GM23338 (cell line): ENCODE data around the gene MGLL. TPM values are rescaled to one million over a fixed set of nuclear protein-coding genes. Genes with fewer than 3 reads are reported as not detected.

ENCODE experiments used
- ATAC-seq: fragments of 200-7000 bp; cut with Tn5 transposase; 3 replicates; pipeline ENCODE4 v1.9.1; 2020
- DNase-seq: peaks from one replicate; pipeline ENCODE4 v3.0.0-alpha.2; 2015; ENCODE audit warnings: low spot score
- H2AFZ ChIP-seq: fragments of 200-600 bp; sonication (generic); 2 replicates; pipeline ENCODE4 v1.8.0; 2016; ENCODE audit warnings: antibody characterized with exemption, mild to moderate bottlenecking, moderate library complexity
- H3F3A ChIP-seq: fragments of 200-600 bp; sonication (generic); replicated peaks from 2 replicates; pipeline ENCODE4 v1.8.0; 2017; ENCODE audit warnings: antibody characterized with exemption, mixed run types, low read depth
- H3K27ac ChIP-seq: fragments of 200-600 bp; sonication (generic); 2 replicates; pipeline ENCODE4 v1.6.1; 2016; ENCODE audit warnings: low read depth
- H3K27me3 ChIP-seq: fragments of 200-600 bp; sonication (generic); 2 replicates; pipeline ENCODE4 v1.8.0; 2016; ENCODE audit warnings: mild to moderate bottlenecking, mixed run types, moderate library complexity; ENCODE audit not compliant: insufficient read depth
- H3K36me3 ChIP-seq: fragments of 200-600 bp; sonication (generic); 2 replicates; pipeline ENCODE4 v1.8.0; 2016; ENCODE audit warnings: mild to moderate bottlenecking; ENCODE audit not compliant: insufficient read depth
- H3K4me1 ChIP-seq: fragments of 200-600 bp; sonication (generic); 2 replicates; pipeline ENCODE4 v1.8.0; 2016; ENCODE audit warnings: mild to moderate bottlenecking, moderate library complexity; ENCODE audit not compliant: insufficient read depth
- H3K4me2 ChIP-seq: fragments of 200-600 bp; sonication (generic); 2 replicates; pipeline ENCODE4 v1.7.1; 2017; ENCODE audit warnings: mixed run types
- H3K4me3 ChIP-seq: fragments of 200-600 bp; sonication (generic); 2 replicates; pipeline ENCODE4 v1.6.1; 2016; ENCODE audit warnings: mixed run types
- H3K79me2 ChIP-seq: fragments of 200-600 bp; sonication (generic); replicated peaks from 2 replicates; pipeline ENCODE4 v1.8.0; 2017; ENCODE audit warnings: mild to moderate bottlenecking; ENCODE audit not compliant: insufficient read depth
- H3K9me2 ChIP-seq: fragments of 200-600 bp; sonication (generic); 2 replicates; pipeline ENCODE4 v1.8.0; 2017; ENCODE audit not compliant: insufficient read depth
- H4K20me1 ChIP-seq: fragments of 200-600 bp; sonication (generic); replicated peaks from 2 replicates; pipeline ENCODE4 v1.8.0; 2017; ENCODE audit warnings: mild to moderate bottlenecking; ENCODE audit not compliant: insufficient read depth
- H3K27ac Mint-ChIP-seq: 2 replicates; pipeline ENCODE4 v1.8.0; 2020; ENCODE audit warnings: inconsistent platforms, mild to moderate bottlenecking, moderate library complexity, mixed read lengths
- H3K27me3 Mint-ChIP-seq: 3 replicates; pipeline ENCODE4 v1.8.0; 2022; ENCODE audit warnings: low read depth, mild to moderate bottlenecking, moderate library complexity, mixed read lengths, inconsistent platforms; ENCODE audit not compliant: insufficient read depth, poor library complexity
- H3K36me3 Mint-ChIP-seq: 3 replicates; pipeline ENCODE4 v1.8.0; 2021; ENCODE audit warnings: low read depth, mild to moderate bottlenecking, inconsistent platforms, moderate library complexity, mixed read lengths
- H3K4me1 Mint-ChIP-seq: 3 replicates; pipeline ENCODE4 v1.8.0; 2020; ENCODE audit warnings: mild to moderate bottlenecking, inconsistent platforms, mixed read lengths
- H3K4me3 Mint-ChIP-seq: 3 replicates; pipeline ENCODE4 v1.8.0; 2021; ENCODE audit warnings: moderate library complexity, mild to moderate bottlenecking, inconsistent platforms, mixed read lengths
- H3K9me3 Mint-ChIP-seq: 3 replicates; pipeline ENCODE4 v1.8.0; 2020; ENCODE audit warnings: moderate library complexity, mild to moderate bottlenecking, inconsistent platforms, mixed read lengths
- CREB1 ChIP-seq: fragments of 250-450 bp; sonication (Bioruptor Pico); IDR thresholded peaks from 2 replicates; pipeline ENCODE4 v1.5.0; 2020; ENCODE audit warnings: low read depth, mild to moderate bottlenecking, moderate library complexity
- CTCF ChIP-seq, 2 experiments: fragments of 200-600 bp in 1 of 2; sonication (generic) in 1 of 2; conservative IDR thresholded peaks; 2 replicates each; pipeline versions ENCODE4 v1.5.1 to v1.6.1; 2016 to 2017; ENCODE audit warnings: antibody characterized with exemption in 2 of 2, low read depth in 2 of 2, mild to moderate bottlenecking in 2 of 2, moderate library complexity in 1 of 2
- POLR2AphosphoS5 ChIP-seq: IDR thresholded peaks from 2 replicates; pipeline ENCODE4 v1.6.1; 2016; ENCODE audit warnings: antibody characterized with exemption, low read depth
- STAT1 ChIP-seq: IDR thresholded peaks from one replicate; pipeline ENCODE4 v1.6.1; 2016; ENCODE audit warnings: antibody characterized with exemption; ENCODE audit not compliant: unreplicated experiment
- ZNF331 ChIP-seq: fragments of 250-450 bp; sonication (Bioruptor Pico); IDR thresholded peaks from 2 replicates; pipeline ENCODE4 v1.5.0; 2020; ENCODE audit warnings: low read depth, mild to moderate bottlenecking, moderate library complexity
- polyA plus RNA-seq: library from polyadenylated mRNA; unstranded; fragments of >200 nt; fragmentation: Nextera tagmentation; extraction: Ambion mirVana; gene quantifications from 2 replicates; pipeline ENCODE4 v1.2.1, GENCODE V29; 2016
- total RNA-seq: library from RNA; depleted of rRNA; stranded (reverse); fragments of >200 nt; shearing (Covaris generic); gene quantifications from 2 replicates; pipeline ENCODE4 v1.2.3, GENCODE V29; 2014
- TF ChIP-seq, protein P1 (sequence below): fragments of 250-450 bp; sonication (Bioruptor Pico); IDR thresholded peaks from 2 replicates; pipeline ENCODE4 v1.5.0; 2020; ENCODE audit warnings: mild to moderate bottlenecking, moderate library complexity
- TF ChIP-seq, protein P2 (sequence below): IDR thresholded peaks from 2 replicates; pipeline ENCODE4 v1.6.1; 2016; ENCODE audit warnings: antibody characterized with exemption

MGLL gene
- total and polyA plus RNA-seq, 2 experiments from 2014 or later = 0.71 to 0.83 TPM

DNA sequence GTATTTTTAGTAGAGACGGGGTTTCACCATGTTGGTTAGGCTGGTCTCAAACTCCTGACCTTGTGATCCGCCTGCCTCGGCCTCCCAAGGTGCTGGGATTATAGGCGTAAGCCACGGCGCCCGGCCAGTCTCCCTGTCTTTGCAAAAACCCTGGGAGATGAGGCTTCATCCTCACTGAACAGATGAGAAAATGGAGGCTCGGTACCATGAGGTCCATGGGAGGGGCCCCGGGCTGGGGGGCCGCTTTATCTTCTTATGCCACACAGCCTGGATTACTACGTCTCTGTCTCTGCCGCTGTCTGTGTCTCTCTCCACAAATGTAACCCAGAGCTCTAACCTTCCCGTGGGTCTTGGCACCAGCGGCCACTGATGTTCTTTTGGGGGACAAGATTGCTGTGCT is 110.4 kb downstream of the MGLL start:
- no peak for DNase-seq
- no peak overlapping the region for H3K27ac ChIP-seq
- no peaks in the 10 kb centered on the region for H3F3A ChIP-seq
- H3K27me3 ChIP-seq = no peaks in the 10 kb centered on the region
- H3K79me2 ChIP-seq = no peaks in the 10 kb centered on the region
- H3K4me3 Mint-ChIP-seq = no peak overlapping the region
- no peaks in the 10 kb centered on the region for H3K9me3 Mint-ChIP-seq
- H3K4me2 ChIP-seq = no peak overlapping the region
- H3K36me3 Mint-ChIP-seq = no peaks in the 10 kb centered on the region
- peaks cover 35% of the 10 kb centered on the region for H3K4me1 Mint-ChIP-seq
- TF ChIP-seq ZNF331 (CRISPR knock-in tag) = no peak
- H4K20me1 ChIP-seq = no peaks in the 10 kb centered on the region
- peaks cover 8% of the 10 kb centered on the region for H3K27me3 Mint-ChIP-seq
- no peak overlapping the region for H3K4me3 ChIP-seq
- H3K4me1 ChIP-seq = peaks cover 9% of the 10 kb centered on the region
- peak overlapping the region; percentile 56 for H2AFZ ChIP-seq
- no peaks in the 10 kb centered on the region for H3K9me2 ChIP-seq
- H3K27ac Mint-ChIP-seq = no peak overlapping the region
- no peak for ATAC-seq
- H3K36me3 ChIP-seq = no peaks in the 10 kb centered on the region

DNA sequence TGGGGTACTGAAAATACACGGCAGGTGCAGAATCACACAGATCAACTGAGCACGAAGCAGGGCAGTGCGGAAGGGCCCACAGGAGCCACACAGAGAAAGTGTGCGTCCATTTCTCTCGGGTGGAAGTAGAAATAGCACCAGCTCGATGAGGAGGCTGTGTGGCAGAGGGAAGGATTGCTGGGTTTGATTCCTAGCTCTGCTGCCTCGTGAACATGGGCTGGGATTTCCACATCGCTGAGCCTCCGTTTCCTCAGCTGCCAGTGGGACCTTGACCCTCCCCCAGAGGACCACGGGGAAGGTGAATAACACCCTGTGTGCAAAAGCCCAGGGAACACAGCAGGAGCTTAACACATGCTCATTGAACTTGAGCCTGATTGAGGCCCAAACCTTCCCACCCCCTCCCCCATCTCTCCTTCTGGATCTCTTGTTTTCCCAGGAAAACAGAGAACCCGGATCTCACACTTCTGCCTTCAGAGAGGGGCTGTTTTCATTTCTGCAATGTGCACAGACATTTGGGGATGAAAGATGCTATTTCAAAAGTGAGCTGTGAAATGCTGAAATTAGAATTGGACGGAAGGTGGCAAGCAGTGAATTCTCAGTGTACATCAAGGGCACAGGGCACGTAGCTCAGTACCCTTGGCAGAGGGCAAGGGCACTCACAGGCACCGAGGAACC is 111.2 kb downstream of the MGLL start:
- Mint-ChIP-seq H3K36me3 (no peaks in the 10 kb centered on the region), H3K27me3 (peaks cover 11% of the 10 kb centered on the region), H3K9me3 (no peaks in the 10 kb centered on the region), H3K4me3 (no peak overlapping the region), H3K27ac (no peak overlapping the region), H3K4me1 (peaks cover 35% of the 10 kb centered on the region)
- TF ChIP-seq, protein P1, sequence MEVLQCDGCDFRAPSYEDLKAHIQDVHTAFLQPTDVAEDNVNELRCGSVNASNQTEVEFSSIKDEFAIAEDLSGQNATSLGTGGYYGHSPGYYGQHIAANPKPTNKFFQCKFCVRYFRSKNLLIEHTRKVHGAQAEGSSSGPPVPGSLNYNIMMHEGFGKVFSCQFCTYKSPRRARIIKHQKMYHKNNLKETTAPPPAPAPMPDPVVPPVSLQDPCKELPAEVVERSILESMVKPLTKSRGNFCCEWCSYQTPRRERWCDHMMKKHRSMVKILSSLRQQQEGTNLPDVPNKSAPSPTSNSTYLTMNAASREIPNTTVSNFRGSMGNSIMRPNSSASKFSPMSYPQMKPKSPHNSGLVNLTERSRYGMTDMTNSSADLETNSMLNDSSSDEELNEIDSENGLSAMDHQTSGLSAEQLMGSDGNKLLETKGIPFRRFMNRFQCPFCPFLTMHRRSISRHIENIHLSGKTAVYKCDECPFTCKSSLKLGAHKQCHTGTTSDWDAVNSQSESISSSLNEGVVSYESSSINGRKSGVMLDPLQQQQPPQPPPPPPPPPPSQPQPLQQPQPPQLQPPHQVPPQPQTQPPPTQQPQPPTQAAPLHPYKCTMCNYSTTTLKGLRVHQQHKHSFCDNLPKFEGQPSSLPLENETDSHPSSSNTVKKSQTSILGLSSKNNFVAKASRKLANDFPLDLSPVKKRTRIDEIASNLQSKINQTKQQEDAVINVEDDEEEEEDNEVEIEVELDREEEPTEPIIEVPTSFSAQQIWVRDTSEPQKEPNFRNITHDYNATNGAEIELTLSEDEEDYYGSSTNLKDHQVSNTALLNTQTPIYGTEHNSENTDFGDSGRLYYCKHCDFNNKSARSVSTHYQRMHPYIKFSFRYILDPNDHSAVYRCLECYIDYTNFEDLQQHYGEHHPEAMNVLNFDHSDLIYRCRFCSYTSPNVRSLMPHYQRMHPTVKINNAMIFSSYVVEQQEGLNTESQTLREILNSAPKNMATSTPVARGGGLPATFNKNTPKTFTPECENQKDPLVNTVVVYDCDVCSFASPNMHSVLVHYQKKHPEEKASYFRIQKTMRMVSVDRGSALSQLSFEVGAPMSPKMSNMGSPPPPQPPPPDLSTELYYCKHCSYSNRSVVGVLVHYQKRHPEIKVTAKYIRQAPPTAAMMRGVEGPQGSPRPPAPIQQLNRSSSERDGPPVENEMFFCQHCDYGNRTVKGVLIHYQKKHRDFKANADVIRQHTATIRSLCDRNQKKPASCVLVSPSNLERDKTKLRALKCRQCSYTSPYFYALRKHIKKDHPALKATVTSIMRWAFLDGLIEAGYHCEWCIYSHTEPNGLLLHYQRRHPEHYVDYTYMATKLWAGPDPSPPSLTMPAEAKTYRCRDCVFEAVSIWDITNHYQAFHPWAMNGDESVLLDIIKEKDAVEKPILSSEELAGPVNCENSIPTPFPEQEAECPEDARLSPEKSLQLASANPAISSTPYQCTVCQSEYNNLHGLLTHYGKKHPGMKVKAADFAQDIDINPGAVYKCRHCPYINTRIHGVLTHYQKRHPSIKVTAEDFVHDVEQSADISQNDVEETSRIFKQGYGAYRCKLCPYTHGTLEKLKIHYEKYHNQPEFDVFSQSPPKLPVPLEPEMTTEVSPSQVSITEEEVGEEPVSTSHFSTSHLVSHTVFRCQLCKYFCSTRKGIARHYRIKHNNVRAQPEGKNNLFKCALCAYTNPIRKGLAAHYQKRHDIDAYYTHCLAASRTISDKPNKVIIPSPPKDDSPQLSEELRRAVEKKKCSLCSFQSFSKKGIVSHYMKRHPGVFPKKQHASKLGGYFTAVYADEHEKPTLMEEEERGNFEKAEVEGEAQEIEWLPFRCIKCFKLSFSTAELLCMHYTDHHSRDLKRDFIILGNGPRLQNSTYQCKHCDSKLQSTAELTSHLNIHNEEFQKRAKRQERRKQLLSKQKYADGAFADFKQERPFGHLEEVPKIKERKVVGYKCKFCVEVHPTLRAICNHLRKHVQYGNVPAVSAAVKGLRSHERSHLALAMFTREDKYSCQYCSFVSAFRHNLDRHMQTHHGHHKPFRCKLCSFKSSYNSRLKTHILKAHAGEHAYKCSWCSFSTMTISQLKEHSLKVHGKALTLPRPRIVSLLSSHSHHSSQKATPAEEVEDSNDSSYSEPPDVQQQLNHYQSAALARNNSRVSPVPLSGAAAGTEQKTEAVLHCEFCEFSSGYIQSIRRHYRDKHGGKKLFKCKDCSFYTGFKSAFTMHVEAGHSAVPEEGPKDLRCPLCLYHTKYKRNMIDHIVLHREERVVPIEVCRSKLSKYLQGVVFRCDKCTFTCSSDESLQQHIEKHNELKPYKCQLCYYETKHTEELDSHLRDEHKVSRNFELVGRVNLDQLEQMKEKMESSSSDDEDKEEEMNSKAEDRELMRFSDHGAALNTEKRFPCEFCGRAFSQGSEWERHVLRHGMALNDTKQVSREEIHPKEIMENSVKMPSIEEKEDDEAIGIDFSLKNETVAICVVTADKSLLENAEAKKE = no peak
- TF ChIP-seq CTCF (conservative IDR thresholded peaks at IDR 0.05; ENCODE audit: low read depth in 2 of 2) (no peak), POLR2AphosphoS5 (no peak), STAT1 (no peak), CREB1 (CRISPR knock-in tag) (no peak)
- TF ChIP-seq, protein P2, sequence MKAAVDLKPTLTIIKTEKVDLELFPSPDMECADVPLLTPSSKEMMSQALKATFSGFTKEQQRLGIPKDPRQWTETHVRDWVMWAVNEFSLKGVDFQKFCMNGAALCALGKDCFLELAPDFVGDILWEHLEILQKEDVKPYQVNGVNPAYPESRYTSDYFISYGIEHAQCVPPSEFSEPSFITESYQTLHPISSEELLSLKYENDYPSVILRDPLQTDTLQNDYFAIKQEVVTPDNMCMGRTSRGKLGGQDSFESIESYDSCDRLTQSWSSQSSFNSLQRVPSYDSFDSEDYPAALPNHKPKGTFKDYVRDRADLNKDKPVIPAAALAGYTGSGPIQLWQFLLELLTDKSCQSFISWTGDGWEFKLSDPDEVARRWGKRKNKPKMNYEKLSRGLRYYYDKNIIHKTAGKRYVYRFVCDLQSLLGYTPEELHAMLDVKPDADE = no peak
- no peaks in the 10 kb centered on the region for H3F3A ChIP-seq
- H3K27me3 ChIP-seq = no peaks in the 10 kb centered on the region
- H4K20me1 ChIP-seq = no peaks in the 10 kb centered on the region
- ATAC-seq (no peak), DNase-seq (no peak)
- H3K4me2 ChIP-seq = no peak overlapping the region
- H3K36me3 ChIP-seq = no peaks in the 10 kb centered on the region
- no peak overlapping the region for H3K4me3 ChIP-seq
- no peak overlapping the region for H3K27ac ChIP-seq
- peak overlapping the region; percentile 18; the same call in 1 of the 2 replicates for H2AFZ ChIP-seq
- peaks cover 9% of the 10 kb centered on the region for H3K4me1 ChIP-seq
- H3K9me2 ChIP-seq = no peaks in the 10 kb centered on the region
- H3K79me2 ChIP-seq = no peaks in the 10 kb centered on the region
